Measurements from ENCODE around the gene TRDN. TPM values are rescaled to one million over a fixed set of nuclear protein-coding genes. Genes with fewer than 3 reads are reported as not detected.

Gene TRDN
- polyA plus RNA-seq, 1 donor from 2014 or later, result not detected

DNA sequence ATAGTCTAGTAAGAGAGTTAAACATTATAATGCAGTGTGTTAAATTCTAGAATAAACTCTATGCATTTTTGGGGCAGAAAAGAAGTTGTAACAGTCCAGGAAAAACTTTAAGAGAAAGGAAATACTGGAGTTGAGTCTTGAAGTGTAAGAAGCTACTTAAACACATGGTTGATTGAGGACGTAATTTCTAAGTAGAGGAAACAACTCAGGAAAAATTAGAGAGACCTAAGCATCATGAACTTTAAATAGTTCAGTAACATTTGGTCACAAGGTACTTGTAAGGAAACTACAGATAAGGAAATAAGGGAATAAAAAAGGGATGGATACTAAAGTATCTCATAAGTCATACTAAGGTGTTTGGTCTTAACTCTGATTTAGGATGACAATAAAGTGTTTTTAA lies 4.7 kb upstream of the TRDN start:
- no peak overlapping the region for H3K4me3 ChIP-seq (ENCODE audit: low read length)
- H3K9me2 ChIP-seq (ENCODE audit: insufficient read depth, low read length), result no peaks in the 10 kb centered on the region
- TF ChIP-seq RAD21 (conservative IDR thresholded peaks at IDR 0.05), result no peak
- TF ChIP-seq EP300 (conservative IDR thresholded peaks at IDR 0.05; ENCODE audit: poor library complexity, severe bottlenecking), result no peak
- TF ChIP-seq TAF1 (IDR thresholded peaks at IDR 0.05; ENCODE audit: low read depth), result no peak
- TF ChIP-seq SMC3 (conservative IDR thresholded peaks at IDR 0.05; ENCODE audit: poor library complexity), result no peak
- TF ChIP-seq CTCF (IDR thresholded peaks at IDR 0.05; ENCODE audit: poor library complexity, severe bottlenecking), result no peak
- no peak for TF ChIP-seq EZH2 (IDR thresholded peaks at IDR 0.05; ENCODE audit: borderline replicate concordance, insufficient read depth, low read length, poor library complexity, severe bottlenecking)
- TF ChIP-seq, protein P1, sequence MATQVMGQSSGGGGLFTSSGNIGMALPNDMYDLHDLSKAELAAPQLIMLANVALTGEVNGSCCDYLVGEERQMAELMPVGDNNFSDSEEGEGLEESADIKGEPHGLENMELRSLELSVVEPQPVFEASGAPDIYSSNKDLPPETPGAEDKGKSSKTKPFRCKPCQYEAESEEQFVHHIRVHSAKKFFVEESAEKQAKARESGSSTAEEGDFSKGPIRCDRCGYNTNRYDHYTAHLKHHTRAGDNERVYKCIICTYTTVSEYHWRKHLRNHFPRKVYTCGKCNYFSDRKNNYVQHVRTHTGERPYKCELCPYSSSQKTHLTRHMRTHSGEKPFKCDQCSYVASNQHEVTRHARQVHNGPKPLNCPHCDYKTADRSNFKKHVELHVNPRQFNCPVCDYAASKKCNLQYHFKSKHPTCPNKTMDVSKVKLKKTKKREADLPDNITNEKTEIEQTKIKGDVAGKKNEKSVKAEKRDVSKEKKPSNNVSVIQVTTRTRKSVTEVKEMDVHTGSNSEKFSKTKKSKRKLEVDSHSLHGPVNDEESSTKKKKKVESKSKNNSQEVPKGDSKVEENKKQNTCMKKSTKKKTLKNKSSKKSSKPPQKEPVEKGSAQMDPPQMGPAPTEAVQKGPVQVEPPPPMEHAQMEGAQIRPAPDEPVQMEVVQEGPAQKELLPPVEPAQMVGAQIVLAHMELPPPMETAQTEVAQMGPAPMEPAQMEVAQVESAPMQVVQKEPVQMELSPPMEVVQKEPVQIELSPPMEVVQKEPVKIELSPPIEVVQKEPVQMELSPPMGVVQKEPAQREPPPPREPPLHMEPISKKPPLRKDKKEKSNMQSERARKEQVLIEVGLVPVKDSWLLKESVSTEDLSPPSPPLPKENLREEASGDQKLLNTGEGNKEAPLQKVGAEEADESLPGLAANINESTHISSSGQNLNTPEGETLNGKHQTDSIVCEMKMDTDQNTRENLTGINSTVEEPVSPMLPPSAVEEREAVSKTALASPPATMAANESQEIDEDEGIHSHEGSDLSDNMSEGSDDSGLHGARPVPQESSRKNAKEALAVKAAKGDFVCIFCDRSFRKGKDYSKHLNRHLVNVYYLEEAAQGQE (IDR thresholded peaks at IDR 0.05; ENCODE audit: borderline replicate concordance), result no peak
- TF ChIP-seq POLR2AphosphoS5 (IDR thresholded peaks at IDR 0.05), result no peak
- TF ChIP-seq MXI1 (conservative IDR thresholded peaks at IDR 0.05; ENCODE audit: poor library complexity, severe bottlenecking), result no peak
- no peaks in the 10 kb centered on the region for H3K9me3 ChIP-seq (ENCODE audit: low read length)
- H3K27me3 ChIP-seq (ENCODE audit: insufficient read depth, low read depth, low read length), result no peaks in the 10 kb centered on the region
- no peaks in the 10 kb centered on the region for H4K20me1 ChIP-seq (ENCODE audit: insufficient read depth)
- no peaks in the 10 kb centered on the region for H3K36me3 ChIP-seq (ENCODE audit: insufficient read depth, low read length)
- no peak overlapping the region for H3K27ac ChIP-seq (ENCODE audit: low read length)
- H3K9ac ChIP-seq (ENCODE audit: low read length), result no peak overlapping the region
- no peaks in the 10 kb centered on the region for H3F3A ChIP-seq (ENCODE audit: insufficient read depth, low read length, poor library complexity, severe bottlenecking)
- no peaks in the 10 kb centered on the region for H3K79me2 ChIP-seq (replicated peaks; ENCODE audit: insufficient read depth, low read length)
- no peak overlapping the region for H2AFZ ChIP-seq (ENCODE audit: low read depth, low read length)
- H3K4me2 ChIP-seq (ENCODE audit: low read length), result no peak overlapping the region

GRCh38 chr6:123640567-123641187 lies 3.9 kb upstream of the TRDN start:
- no peak overlapping the region for H3K4me3 ChIP-seq (ENCODE audit: low read length)
- H2AFZ ChIP-seq (ENCODE audit: low read depth, low read length), result no peak overlapping the region

More at GRCh38 chr6:123640567-123641187, 3.9 kb upstream of the TRDN start:
- no peak overlapping the region for H3K9ac ChIP-seq (ENCODE audit: low read length)
- no peaks in the 10 kb centered on the region for H3F3A ChIP-seq (ENCODE audit: insufficient read depth, low read length, poor library complexity, severe bottlenecking)
- H3K36me3 ChIP-seq (ENCODE audit: insufficient read depth, low read length), result no peaks in the 10 kb centered on the region
- no peak overlapping the region for H3K4me2 ChIP-seq (ENCODE audit: low read length)
- H3K27ac ChIP-seq (ENCODE audit: low read length), result no peak overlapping the region
- no peaks in the 10 kb centered on the region for H3K9me3 ChIP-seq (ENCODE audit: low read length)
- H3K9me2 ChIP-seq (ENCODE audit: insufficient read depth, low read length), result no peaks in the 10 kb centered on the region
- no peaks in the 10 kb centered on the region for H4K20me1 ChIP-seq (ENCODE audit: insufficient read depth)
- TF ChIP-seq POLR2AphosphoS5 (IDR thresholded peaks at IDR 0.05) (no peak), EZH2 (IDR thresholded peaks at IDR 0.05; ENCODE audit: borderline replicate concordance, insufficient read depth, low read length, poor library complexity, severe bottlenecking) (no peak), MXI1 (conservative IDR thresholded peaks at IDR 0.05; ENCODE audit: poor library complexity, severe bottlenecking) (no peak), TAF1 (IDR thresholded peaks at IDR 0.05; ENCODE audit: low read depth) (no peak), EP300 (conservative IDR thresholded peaks at IDR 0.05; ENCODE audit: poor library complexity, severe bottlenecking) (no peak), CTCF (IDR thresholded peaks at IDR 0.05; ENCODE audit: poor library complexity, severe bottlenecking) (no peak)
- H3K79me2 ChIP-seq (replicated peaks; ENCODE audit: insufficient read depth, low read length), result no peaks in the 10 kb centered on the region
- no peaks in the 10 kb centered on the region for H3K27me3 ChIP-seq (ENCODE audit: insufficient read depth, low read depth, low read length)
